HepG2 (cell line): ENCODE data around the gene SND1.

Experiments
- ARNT2 ChIP-seq: sonication (generic); formaldehyde crosslinking; IDR thresholded peaks from 2 replicates; pipeline ENCODE4 v1.8.0; 2022; ENCODE audit warnings: mild to moderate bottlenecking, low read depth, missing genetic modification reagents, moderate library complexity
- CTCF ChIP-seq: sonication (generic); formaldehyde crosslinking; IDR thresholded peaks from 2 replicates; pipeline ENCODE4 v1.5.0; 2020; ENCODE audit warnings: mild to moderate bottlenecking, missing genetic modification reagents, moderate library complexity
- HNF4A ChIP-seq: sonication (generic); formaldehyde crosslinking; IDR thresholded peaks from 2 replicates; pipeline ENCODE4 v1.4.0; 2020; ENCODE audit warnings: missing genetic modification reagents
- MAX ChIP-seq: IDR thresholded peaks from 2 replicates; pipeline ENCODE4 v1.6.1; 2012; ENCODE audit warnings: inconsistent platforms
- MNT ChIP-seq: fragments of 450-650 bp; IDR thresholded peaks from 2 replicates; pipeline ENCODE4 v1.6.1; 2016
- RBM39 ChIP-seq: fragments of 200-400 bp; formaldehyde crosslinking; IDR thresholded peaks from one replicate; pipeline ENCODE4 v1.6.1; 2018; ENCODE audit warnings: antibody characterized with exemption, mild to moderate bottlenecking, low read depth, low read length; ENCODE audit not compliant: poor library complexity, severe bottlenecking

GRCh38 chr7:127758105-127758504 lies 106.1 kb downstream of the SND1 start:
- TF ChIP-seq CTCF (CRISPR knock-in tag) = no peak
- TF ChIP-seq ARNT2 (CRISPR knock-in tag) = no peak
- no peak for TF ChIP-seq MAX
- no peak for TF ChIP-seq MNT
- TF ChIP-seq RBM39 = no peak
- TF ChIP-seq HNF4A (CRISPR knock-in tag) = no peak
